Right lobe of liver (tissue), 4 donors: ENCODE data around the gene RAB40A.

ENCODE experiments used
- POLR2A ChIP-seq: fragments of 450-650 bp; IDR thresholded peaks from one replicate; pipeline ENCODE4 v1.6.1; 2017; ENCODE audit warnings: antibody characterized with exemption, mild to moderate bottlenecking
- TF ChIP-seq, protein P1 (sequence below), 4 donors: fragments of 200-600 bp in 3 of 4; fragments of 450-650 bp in 1 of 4; IDR thresholded peaks; one replicate each; pipeline versions ENCODE4 v1.5.1 to v1.8.0; 2016 to 2022; ENCODE audit warnings: antibody characterized with exemption in 4 of 4, mild to moderate bottlenecking in 2 of 4
- donor health status: DM: no; HTN: no; CAD: no.
- donor health status: DM: no; HTN: no; CAD: no.
- donor health status: DM: no; HTN: yes; CAD: no.

DNA sequence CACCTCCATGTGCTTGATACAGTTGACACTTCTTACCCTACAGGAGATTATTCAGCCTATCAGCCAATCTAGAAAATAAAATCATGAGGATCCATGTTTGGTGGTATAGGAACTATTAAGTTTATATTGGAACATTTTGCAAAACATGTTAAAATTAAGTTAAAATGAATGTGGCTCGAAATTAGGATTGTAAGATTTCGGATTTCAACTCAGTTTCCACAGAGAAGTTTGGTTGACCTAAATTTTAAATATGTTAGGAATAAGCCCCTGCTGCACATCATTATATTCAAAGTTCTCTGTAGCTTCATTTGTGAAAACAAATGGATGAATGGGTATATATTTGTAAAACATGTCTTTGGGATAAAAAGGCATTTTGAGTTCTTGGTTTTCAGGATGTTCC lies at the start of gene RAB40A:
- TF ChIP-seq, protein P1, sequence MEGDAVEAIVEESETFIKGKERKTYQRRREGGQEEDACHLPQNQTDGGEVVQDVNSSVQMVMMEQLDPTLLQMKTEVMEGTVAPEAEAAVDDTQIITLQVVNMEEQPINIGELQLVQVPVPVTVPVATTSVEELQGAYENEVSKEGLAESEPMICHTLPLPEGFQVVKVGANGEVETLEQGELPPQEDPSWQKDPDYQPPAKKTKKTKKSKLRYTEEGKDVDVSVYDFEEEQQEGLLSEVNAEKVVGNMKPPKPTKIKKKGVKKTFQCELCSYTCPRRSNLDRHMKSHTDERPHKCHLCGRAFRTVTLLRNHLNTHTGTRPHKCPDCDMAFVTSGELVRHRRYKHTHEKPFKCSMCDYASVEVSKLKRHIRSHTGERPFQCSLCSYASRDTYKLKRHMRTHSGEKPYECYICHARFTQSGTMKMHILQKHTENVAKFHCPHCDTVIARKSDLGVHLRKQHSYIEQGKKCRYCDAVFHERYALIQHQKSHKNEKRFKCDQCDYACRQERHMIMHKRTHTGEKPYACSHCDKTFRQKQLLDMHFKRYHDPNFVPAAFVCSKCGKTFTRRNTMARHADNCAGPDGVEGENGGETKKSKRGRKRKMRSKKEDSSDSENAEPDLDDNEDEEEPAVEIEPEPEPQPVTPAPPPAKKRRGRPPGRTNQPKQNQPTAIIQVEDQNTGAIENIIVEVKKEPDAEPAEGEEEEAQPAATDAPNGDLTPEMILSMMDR (IDR thresholded peaks at IDR 0.05) = no peak
- TF ChIP-seq POLR2A = no peak
